Measurements from ENCODE around the gene ARHGEF28. TPM values are rescaled to one million over a fixed set of nuclear protein-coding genes. Genes with fewer than 3 reads are reported as not detected.

ARHGEF28 gene
- total and polyA plus RNA-seq, 12 donors: 0.62 to 3.4 (median 1.5) TPM

DNA sequence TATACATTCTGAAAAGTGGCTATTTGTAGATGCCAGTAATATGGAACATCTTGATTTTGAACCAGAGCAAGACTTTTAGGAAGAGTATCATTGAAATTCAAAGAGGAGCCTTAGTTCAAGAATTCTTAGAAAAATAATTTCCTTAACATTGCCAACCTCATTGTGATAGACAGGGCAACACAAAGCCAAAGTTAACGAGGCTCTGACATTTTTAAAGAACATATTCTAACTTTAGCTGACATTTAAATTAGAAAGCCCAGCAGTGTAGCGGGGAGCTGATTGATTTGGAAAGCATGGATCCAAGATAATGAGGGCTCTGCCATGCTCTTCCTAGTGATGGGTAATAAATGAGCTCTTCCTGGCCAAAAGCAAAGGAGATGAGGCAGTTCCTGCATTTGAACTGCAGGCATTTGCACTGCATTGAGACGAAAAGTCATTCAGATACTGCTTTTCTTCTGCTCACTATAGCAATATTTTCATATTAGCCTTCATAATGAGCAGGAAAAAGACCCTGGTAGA lies 325.0 kb downstream of the ARHGEF28 start:
- WGBS, 2 donors: 85 to 92% methylated on average over 3 of the region's 3 CpGs
- Histone ChIP-seq H3K4me3 (no peak overlapping the region), H3K9me3 (peaks cover 0 to 2% (median 0%) of the 10 kb centered on the region in 11 donors), H3K4me1 (peaks cover 0 to 19% (median 9%) of the 10 kb centered on the region in 9 donors), H3K27ac (no peak overlapping the region), H3K27me3 (peaks cover 0 to 14% (median 3%) of the 10 kb centered on the region in 7 donors), H3K36me3 (no peaks in the 10 kb centered on the region)
- no peak for ATAC-seq
- intact Hi-C loops (cut with DNase I): no loop called here
- TF ChIP-seq, protein P1, sequence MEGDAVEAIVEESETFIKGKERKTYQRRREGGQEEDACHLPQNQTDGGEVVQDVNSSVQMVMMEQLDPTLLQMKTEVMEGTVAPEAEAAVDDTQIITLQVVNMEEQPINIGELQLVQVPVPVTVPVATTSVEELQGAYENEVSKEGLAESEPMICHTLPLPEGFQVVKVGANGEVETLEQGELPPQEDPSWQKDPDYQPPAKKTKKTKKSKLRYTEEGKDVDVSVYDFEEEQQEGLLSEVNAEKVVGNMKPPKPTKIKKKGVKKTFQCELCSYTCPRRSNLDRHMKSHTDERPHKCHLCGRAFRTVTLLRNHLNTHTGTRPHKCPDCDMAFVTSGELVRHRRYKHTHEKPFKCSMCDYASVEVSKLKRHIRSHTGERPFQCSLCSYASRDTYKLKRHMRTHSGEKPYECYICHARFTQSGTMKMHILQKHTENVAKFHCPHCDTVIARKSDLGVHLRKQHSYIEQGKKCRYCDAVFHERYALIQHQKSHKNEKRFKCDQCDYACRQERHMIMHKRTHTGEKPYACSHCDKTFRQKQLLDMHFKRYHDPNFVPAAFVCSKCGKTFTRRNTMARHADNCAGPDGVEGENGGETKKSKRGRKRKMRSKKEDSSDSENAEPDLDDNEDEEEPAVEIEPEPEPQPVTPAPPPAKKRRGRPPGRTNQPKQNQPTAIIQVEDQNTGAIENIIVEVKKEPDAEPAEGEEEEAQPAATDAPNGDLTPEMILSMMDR (IDR thresholded peaks at IDR 0.05): no peak
- no peak for DNase-seq

- 57 to 60% methylated on average over 3 of the region's 3 CpGs for WGBS, 2 donors
- ATAC-seq (no peak), DNase-seq (no peak)
- no peak overlapping the region for H3K27ac ChIP-seq
- no peaks in the 10 kb centered on the region for H3K36me3 ChIP-seq
- intact Hi-C loops (cut with DNase I): no loop called here
- peaks cover 0 to 14% (median 0%) of the 10 kb centered on the region in 7 donors for H3K27me3 ChIP-seq
- peaks cover 0 to 18% (median 9%) of the 10 kb centered on the region in 9 donors for H3K4me1 ChIP-seq
- H3K9me3 ChIP-seq: peaks cover 0 to 2% (median 0%) of the 10 kb centered on the region in 11 donors
- TF ChIP-seq, protein P1 (IDR thresholded peaks at IDR 0.05): no peak
- H3K4me3 ChIP-seq: no peak overlapping the region
Measured at GRCh38 chr5:73952872-73953271, 326.9 kb downstream of the ARHGEF28 start.

- ATAC-seq (no peak), DNase-seq (no peak)
- 91 to 95% methylated on average over 2 of the region's 2 CpGs for WGBS, 2 donors
- H3K27me3 ChIP-seq: peaks cover 0 to 14% (median 0%) of the 10 kb centered on the region in 7 donors
- intact Hi-C loops (cut with DNase I): no loop called here
- no peaks in the 10 kb centered on the region for H3K36me3 ChIP-seq
- H3K9me3 ChIP-seq: peaks cover 0 to 2% (median 0%) of the 10 kb centered on the region in 11 donors
- H3K4me1 ChIP-seq: peaks cover 0 to 3% (median 0%) of the 10 kb centered on the region in 9 donors
- TF ChIP-seq, protein P1 (IDR thresholded peaks at IDR 0.05): no peak
- no peak overlapping the region for H3K4me3 ChIP-seq
- no peak overlapping the region for H3K27ac ChIP-seq
Measured at GRCh38 chr5:73954381-73954780, 328.4 kb downstream of the ARHGEF28 start.

GRCh38 chr5:73955271-73955846 lies 329.4 kb downstream of the ARHGEF28 start:
- no peaks in the 10 kb centered on the region for H3K4me1 ChIP-seq
- ATAC-seq: no peak
- no peak for DNase-seq
- WGBS, 2 donors: 77 to 80% methylated on average over 5 of the region's 5 CpGs
- H3K27me3 ChIP-seq: peaks cover 0 to 9% (median 0%) of the 10 kb centered on the region in 7 donors
- TF ChIP-seq, protein P1 (IDR thresholded peaks at IDR 0.05): no peak
- no peak overlapping the region for H3K4me3 ChIP-seq
- H3K27ac ChIP-seq: no peak overlapping the region
- intact Hi-C loops (cut with DNase I): no loop called here
- H3K9me3 ChIP-seq: peaks cover 0 to 2% (median 0%) of the 10 kb centered on the region in 11 donors
- no peaks in the 10 kb centered on the region for H3K36me3 ChIP-seq
